Stimulated activated CD4-positive, alpha-beta T cell treated with anti-CD3 and anti-CD28 coated beads, TNF-alpha, amount 100 ng/mL, for 24 hours (primary cell): ENCODE results near the gene FCGR2B.
A peak's percentile ranks its signal among the peaks of the same experiment; 100 is the strongest.
"Not testable (repeated sequence)": the region's sequence is repeated elsewhere in the genome, so short reads cannot be mapped to it uniquely, and the experiment has no call there.

Experiments used
- DNase-seq, 3 experiments: peaks; one replicate each; pipeline ENCODE4 v3.0.0-alpha.2; 2020; ENCODE audit warnings: low read depth in 3 of 3

The FCGR2B gene

DNA sequence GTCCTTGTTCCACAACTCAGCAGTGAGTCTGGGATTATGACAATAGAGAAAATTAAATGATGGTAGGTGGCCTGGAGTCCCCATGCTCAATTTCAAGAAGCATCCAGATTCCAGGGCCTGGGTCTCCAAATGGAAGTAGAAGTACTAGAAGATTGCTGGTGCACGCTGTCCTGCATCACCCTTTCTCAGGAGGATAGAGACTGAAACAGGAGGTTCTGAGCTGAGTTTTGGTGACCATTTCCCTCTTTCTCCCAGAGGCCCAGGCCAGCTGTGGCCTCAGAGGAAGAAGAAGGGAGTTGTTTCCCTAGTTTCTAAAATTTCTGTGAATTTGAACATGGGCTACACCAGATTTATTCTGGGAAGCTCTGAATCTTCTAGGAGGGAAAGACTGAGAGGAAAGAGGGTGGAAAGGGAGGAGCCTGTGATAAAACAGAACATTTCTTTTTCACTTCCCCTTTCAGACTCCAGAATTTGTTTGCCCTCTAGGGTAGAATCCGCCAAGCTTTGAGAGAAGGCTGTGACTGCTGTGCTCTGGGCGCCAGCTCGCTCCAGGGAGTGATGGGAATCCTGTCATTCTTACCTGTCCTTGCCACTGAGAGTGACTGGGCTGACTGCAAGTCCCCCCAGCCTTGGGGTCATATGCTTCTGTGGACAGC, at the start of gene FCGR2B:
Gene FCGR2B (plus strand): TSS at position 460 of the 656 bp plus-strand sequence. CDS start 99 bp downstream, at position 559.
- not testable (repeated sequence) for DNase-seq

DNA sequence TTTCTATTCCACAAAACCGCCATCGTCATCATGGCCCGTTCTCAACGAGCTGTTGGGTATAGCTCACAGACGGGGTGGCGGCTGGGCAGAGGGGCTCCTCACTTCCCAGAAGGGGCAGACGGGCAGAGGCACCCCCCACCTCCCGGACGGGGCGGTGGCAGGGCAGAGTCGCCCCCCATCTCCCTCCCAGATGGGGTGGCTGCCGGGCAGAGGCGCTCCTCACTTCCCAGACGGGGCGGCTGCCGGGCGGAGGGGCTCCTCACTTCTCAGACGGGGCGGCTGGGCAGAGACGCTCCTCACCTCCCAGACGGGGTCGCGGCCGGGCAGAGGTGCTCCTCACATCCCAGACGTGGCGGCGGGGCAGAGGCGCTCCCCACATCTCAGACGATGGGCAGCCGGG, 46.5 kb upstream of the FCGR2B start:
- not testable (repeated sequence) for DNase-seq

DNA sequence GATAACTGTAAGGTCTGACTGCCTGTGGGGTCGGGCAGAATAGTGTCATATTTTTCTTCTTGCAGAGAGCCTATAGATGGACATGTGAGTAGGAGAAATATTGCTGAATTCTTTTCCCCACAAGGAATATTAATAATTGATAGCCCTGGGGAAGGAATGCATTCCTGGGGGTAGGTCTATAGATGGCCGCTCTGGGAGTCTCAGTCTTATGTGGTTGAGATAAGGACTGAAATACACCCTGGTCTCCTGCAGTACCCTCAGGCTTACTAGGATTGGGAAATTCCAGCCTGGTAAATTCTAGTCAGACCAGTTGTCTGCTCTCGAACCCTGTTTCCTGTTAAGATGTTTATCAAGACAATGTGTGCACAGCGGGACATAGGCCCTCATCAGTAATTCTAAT, 44.4 kb upstream of the FCGR2B start:
- DNase-seq = not testable (repeated sequence)

DNA sequence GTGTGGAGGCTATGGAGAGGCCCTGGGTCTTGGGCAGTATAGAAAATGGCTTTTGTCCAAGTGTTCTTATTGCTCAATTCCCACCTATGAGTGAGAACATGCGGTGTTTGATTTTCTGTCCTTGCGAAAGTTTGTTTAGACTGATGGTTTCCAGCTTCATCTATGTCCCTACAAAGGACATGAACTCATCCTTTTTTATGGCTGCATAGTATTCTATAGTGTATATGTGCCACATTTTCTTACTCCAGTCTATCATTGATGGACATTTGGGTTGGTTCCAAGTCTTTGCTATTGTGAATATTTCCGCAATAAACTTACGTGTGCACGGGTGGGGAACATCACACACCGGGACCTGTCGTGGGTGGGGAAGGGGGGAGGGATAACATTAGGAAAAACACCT, 42.5 kb upstream of the FCGR2B start:
- not testable (repeated sequence) for DNase-seq

DNA sequence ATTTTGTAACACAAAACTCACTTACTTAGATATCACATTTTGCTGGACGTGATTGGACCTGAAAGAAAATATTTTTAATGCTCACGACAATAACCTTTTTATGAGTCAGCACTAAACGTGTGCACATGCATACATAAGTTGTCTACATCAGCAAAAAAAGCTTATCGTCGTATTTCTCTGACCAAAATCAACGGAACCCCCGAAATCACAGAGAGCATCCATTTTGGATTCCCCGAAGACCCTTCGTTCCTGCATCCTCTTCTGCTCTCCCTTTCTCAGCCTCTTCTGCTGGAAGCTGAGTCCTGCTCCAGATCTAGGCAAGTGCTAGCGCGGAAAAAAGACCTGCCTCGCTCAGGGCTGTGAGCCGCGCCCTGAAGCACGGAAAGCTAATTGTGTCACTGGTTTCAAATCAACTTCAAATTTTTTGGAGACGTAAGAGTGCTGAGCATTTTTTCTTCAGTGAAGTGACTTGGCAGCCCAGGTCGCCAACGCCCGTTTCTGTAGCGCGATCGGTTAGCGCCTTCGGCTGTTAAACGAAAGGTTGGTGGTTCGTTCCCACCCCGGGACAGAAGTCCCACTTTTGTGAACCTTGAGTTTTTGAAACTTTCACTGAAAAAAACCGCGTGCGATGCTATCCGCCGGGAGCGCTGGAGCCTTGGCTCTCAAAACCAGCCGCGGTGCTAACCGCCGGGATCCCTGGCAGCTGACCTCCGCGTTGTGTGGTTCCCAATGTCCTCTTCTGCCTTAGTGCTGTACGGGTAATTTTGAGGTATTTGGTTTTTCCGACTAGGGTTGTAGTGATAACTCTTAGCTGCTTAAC, 41.6 kb upstream of the FCGR2B start:
- peak; percentile 82 to 89 (median 83) for DNase-seq

DNA sequence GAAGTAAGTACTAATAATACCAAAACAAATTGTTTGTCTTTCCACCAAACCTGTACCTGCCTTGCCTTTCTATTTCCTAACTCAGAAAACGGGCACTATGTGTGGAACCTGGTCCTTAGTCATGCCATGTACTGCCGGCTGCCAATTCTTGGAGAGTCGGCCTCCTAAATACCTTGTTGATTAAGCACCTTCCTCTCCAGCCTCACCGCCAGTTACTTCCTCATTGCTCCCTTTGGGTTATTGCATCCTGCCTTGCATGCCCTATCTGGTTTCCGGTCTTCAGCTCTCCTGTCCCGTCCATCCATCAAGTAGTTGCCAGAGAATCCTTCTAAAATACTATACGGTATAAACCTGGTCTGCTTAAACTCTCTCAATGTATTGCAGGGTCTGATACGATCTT, 40.9 kb upstream of the FCGR2B start:
- DNase-seq = not testable (repeated sequence)

DNA sequence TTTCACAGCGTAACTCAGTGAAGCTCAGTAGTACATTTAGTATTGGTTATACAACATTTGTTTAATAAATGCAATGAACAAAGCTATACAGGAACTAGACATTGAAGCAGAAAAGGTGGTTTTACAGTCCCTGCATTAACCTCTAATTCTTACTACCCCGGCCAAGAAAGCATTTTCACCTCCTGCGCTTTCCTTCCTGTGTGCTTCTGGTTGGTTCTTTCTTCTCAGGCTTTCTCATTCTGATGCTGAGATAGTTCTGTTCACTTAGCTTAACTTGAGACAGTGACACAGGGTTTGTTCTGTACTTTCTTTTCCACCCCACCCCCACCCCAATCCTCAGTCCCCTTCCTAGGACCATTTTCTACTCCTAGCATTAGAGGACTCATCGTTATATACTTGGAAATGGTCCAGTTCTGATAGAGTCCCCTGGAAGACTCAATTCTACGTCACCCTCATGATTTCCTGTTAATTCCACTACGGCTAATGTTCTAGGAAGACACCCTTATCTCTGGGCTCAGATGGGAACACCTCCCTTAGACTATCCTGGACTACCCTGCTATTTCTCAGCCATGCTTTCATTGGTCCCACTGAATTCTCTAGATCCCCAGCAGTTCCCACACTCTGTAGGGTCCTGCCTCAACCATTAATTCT, 39.4 kb upstream of the FCGR2B start:
- DNase-seq = not testable (repeated sequence)

DNA sequence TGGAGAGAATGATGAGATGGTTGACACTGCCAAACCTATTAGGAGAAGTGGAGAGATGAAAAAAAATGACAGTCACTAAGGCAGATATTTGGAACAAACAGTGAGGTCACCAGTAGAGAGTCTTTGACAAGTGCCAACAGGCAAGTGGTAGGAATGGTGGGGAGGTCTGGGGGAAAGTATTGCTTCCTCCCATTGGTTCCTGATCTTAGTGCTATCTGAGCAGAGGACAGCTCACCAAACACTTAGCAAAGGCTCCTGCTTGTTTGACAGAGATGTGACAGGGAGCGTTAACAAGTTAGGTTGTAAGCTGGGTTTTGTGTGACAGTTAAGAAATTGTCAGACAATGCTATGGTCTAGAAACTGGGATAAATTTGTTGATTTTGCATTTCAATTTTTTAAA, 38.3 kb upstream of the FCGR2B start:
- DNase-seq = not testable (repeated sequence)

DNA sequence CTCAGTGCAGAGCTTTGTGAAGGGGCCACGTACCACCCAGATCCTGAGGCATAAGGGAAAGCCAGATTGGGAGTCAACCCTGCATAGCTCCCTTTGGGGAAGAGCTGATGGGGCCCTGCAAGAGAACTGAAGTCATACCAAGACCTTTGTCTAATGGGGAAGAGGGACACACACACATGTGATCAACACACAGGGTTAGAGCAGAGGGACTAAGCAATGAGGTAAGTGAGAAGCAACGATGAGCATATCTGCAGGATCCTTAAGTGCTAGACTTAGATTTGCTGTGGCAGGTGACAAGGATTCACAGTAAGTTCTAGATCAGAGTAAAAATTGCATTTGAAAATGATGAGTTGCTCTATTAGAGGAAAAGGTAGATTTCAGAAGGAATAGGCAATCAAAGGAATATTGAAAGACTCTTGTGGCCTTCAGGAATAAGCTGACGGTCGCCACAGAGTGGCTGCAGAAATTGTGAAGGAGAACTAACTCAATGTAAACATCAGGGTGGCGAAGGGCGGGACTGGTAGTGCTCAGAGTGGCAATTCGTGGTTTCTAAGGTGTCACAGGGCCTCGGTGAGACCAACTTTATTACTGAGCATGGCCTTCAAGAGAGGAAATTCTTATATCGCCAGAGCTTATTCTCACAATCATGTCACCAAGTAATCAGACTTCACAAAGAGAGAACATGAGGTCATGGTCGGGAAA, 36.3 kb upstream of the FCGR2B start:
- not testable (repeated sequence) for DNase-seq

DNA sequence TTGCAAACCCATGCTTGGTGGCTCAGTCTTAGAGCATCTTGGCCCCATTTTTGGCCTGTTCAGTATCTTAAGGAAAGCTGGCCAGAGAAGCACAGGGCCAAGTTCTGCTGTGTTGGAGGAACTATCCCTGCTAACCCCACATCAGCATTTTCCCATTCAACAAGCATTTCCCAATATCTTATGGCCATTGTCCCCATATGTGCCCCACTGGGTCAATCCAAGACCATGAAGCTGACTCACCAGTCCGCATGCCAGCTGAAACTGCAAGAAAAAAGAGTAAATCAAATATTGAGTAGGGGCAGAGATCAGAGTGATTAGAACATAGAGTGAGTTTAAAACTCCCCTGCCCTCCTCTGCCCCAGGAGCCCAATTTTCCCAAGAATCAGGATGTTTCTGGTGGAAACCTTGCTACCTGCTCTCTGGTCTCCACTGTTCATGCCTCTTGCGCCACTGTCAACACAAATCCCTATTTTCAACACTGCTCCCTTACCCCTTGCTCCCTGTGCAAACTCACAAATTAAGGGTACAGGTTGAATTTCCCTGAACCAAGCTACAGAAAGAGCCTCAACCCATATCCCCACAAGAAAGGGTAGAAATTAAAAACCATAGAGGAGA, 32.7 kb upstream of the FCGR2B start:
- DNase-seq = not testable (repeated sequence)

DNA sequence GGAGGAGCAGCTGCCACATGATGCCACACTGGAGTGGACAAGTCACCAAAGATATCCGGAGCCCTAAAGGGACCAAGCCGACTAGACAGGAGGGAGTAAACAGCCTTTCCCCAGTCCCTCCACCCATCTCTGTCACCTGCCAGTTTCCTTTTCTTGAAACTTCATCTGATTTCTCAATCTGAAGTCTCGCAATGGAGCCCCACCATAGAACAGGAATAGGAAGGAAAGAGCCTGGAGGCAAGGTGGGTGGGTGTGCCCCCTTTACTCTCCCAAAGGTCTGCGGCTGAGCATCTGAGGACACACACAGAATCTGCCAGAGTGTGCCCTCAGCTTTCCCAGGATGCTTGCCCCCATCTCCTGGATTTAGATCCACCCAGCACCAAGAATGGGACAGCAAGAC, 31.9 kb upstream of the FCGR2B start, which contains the start of gene FCGR3B:
Gene FCGR3B (minus strand): TSS at position 101 of the 400 bp plus-strand sequence. CDS start 82 bp downstream, at position 19.
- no peak for DNase-seq

DNA sequence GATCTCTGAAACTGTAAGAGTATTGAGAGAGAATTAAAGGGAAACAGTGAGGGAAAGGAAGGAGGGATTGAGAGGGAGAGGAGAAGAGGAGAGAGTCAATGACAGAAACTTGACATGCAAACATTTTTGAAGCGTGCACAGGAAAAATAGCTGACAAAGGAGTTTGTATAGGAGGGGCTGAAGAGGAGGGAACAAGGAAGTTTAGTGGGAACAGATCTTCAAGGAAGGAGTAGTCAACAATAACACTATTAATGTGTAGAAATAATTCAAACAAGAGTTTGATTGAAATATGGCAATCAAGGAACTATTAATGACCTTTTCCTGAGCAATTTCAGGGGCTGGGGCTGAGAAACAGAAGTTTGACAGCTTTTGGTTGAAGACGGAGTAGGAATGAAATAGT, 27.9 kb upstream of the FCGR2B start:
- DNase-seq = not testable (repeated sequence)

DNA sequence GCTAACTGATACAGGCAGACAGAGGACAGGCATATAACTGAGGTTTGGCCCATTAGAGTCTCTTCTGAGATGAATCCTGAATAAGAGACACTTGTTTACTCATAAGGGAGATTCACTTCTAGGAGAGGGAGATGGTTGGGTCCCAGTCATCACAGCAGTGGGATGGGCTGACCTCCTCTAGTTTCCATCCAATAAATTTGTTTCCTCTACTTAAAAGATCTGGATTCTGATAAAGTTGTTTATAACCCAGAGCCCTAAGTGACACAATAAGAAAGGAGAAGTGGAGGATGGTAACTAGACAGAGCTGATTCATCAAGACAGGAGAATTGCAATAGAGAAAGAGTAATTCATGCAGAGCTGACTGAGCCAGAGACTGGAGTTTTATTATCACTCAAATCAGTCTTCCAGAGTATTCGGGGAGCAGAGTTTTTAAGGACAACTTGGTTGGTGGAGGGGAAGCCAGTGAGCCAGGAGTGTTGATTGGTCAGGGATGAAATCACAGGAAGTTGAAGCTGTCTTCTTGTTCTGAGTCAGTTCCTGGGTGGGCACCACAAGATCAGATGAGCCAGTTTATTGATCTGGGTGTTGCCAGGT, 26.7 kb upstream of the FCGR2B start:
- DNase-seq = not testable (repeated sequence)

DNA sequence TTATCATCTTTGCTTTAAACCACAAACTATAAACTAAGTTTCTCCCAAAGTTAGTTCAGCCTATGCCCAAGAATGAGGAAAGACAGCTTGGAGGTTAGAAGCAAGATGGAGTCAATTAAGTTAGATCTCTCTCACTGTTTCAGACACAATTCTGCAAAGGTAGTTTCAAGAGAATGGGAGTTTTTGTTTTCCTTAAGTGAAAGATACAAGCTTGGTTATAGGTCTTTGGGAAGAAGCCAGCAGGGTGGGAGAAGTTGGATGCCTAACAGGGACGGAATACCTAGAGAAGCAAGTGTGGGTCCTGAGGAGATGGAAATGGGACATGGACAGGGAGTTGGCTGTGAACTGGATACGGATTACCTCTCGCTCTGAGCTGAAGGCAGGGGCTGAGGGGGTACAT, 26.0 kb upstream of the FCGR2B start:
- DNase-seq = not testable (repeated sequence)

DNA sequence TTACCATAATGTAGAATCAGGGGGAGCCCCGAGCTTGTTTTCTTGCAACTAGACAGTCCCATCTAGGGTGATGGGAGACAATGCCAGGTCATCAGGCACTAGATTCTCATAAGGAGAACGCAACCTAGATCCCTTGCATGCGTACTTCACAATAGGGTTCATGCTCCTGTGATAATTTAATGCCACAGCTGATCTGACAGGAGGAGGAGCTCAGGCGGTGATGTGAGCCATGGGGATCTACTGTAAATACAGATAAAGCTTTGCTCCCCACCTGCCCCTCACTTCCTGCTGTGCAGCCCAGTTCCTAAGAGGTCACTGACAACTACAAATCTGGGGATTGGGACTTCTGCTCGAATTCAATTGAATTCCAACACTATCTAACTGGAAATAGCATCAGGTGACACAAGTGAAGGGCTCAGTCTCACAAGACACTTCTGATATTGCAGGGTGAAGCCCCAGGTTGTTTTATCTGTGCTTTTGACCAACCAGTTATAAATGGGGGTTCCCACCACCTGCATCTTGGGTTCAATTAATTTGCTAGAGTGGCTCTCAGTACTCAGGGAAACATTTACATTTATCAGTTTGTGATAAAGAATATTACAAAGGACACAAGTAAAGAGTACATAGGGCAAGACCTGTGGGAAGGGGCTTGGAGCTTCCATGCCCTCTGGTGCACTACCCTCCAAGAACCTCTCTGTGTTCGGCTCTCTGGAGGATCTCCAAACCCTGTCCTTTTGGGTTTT, 24.5 kb upstream of the FCGR2B start:
- not testable (repeated sequence) for DNase-seq

DNA sequence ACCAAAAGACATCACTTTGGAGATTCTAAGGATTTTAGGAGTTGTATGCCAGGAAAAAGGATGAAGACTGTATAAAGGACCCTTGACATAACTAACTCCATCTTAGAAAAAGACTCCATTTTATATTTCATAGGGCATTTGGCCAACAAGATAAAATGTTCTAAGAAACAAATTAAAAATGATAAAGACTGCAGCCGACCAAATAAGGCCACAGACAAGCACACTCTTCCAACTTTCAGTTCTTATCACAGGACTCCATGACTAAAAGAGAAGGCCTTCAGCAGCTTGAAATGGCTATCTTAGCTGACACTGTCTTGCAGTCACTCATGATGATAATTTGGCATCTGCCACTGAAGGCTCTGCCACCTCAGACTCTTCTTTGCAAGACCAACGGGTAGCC, 23.7 kb upstream of the FCGR2B start:
- not testable (repeated sequence) for DNase-seq

DNA sequence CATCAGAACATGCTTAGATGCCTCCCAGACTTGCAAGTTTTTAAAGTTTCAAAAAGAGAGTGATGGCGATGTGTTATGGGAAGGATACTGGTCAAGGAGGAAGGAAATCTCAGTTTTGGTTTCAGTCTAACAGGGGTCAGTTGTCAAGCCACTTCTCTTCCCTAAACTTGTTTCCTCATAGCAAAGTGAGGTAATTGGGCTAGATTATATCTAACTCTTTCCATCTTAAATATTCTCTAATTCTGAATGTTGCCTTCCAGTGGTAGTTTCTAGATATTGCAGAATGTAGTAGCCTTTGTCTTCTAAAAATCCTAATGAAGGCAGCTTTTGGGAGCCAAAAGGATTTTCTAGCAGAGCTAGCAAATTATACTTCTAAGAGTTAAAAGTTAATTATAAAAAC, 20.2 kb upstream of the FCGR2B start:
- not testable (repeated sequence) for DNase-seq

DNA sequence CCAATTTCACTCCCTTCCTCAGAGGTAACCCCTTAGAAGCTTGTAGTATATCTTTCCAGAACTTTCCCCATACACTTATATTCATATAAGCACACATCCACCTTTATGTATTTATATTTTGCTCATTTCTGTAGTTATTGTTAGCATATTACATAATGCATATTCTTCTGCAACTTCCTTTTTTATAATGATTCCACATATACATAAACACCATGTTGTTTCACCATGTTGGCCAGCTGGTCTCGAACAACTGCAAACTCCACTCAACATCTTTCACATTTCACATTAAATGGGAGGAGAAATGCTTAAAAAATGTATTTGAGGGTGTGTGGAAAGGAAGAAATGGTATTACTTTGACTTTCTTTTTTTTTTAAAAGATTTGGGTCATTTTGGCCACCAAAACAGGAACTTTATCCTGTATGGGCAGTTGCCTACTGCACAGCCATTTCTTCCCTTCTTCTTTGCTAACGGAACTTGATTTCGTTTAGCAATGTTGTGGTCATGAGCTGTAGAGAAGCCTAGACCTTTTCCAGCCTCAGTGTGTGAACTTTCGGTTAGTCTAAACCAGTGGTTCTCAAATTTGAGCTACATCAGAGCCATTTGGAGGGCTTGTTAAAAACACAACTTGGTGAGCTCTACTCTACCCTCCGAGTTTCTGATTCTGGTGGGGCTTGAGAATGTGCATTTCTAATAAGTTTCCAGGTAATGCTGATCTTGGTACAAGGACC, 19.3 kb upstream of the FCGR2B start:
- DNase-seq = not testable (repeated sequence)

DNA sequence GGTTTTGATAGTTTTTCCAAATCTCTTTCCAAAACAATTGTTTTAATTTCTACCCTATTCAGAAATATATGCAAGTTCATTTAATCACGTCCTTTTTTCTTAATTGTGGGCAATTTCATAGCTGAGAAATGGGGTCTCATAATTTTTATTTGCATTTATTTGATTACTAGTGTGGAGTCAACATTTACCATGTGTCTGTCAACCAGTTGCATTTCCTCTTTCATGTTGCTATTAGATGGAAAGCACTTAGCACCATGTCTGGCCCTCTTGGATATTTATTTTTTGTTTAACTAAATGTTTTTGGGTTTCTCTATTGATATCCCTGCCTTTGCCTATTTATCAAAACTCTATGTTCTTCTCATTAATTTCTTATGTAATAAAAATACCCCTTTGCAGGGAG, 18.1 kb upstream of the FCGR2B start:
- not testable (repeated sequence) for DNase-seq
